ENCODE measurements around the gene NTRK3.

DNA sequence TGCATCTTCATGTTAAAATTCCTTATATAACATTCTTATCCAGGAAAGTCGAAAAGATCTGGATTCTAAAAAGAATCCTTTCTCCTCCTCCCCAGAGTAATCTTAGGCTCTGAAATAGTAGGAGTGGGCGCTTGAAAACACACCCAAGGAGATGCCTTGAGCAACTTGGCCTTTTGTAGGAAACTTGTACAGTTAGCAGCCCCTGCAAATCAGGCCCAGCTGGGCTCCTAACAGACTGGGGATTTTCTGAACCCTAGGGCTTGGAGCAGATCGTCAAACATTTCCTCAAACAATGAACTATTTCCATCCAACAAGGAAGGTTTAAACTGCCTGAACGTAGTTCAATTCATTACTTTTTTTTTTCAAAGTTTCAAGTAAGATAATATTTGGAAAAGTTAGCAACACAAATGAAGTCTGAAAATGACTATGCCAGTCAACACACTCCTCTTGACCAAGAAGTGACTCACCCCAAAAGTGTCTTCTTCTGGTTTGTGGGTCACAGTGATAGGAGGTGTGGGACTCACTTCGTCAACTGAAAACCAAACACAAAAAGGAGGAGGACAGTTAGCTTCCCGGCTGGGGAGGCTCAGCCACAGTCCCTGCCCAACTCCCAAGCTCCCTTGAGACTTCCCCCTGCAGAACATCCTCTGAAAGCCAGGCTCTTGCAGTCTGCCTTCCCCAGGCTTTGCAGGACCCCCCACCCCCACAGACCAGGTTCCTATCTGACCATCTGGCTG lies 129.7 kb downstream of the NTRK3 start:
- TF ChIP-seq, protein P1, sequence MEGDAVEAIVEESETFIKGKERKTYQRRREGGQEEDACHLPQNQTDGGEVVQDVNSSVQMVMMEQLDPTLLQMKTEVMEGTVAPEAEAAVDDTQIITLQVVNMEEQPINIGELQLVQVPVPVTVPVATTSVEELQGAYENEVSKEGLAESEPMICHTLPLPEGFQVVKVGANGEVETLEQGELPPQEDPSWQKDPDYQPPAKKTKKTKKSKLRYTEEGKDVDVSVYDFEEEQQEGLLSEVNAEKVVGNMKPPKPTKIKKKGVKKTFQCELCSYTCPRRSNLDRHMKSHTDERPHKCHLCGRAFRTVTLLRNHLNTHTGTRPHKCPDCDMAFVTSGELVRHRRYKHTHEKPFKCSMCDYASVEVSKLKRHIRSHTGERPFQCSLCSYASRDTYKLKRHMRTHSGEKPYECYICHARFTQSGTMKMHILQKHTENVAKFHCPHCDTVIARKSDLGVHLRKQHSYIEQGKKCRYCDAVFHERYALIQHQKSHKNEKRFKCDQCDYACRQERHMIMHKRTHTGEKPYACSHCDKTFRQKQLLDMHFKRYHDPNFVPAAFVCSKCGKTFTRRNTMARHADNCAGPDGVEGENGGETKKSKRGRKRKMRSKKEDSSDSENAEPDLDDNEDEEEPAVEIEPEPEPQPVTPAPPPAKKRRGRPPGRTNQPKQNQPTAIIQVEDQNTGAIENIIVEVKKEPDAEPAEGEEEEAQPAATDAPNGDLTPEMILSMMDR (IDR thresholded peaks at IDR 0.05) = no peak
- TF ChIP-seq POLR2A (IDR thresholded peaks at IDR 0.05) = no peak
